Measurements from ENCODE around the gene TNFRSF14.

TNFRSF14 gene

DNA sequence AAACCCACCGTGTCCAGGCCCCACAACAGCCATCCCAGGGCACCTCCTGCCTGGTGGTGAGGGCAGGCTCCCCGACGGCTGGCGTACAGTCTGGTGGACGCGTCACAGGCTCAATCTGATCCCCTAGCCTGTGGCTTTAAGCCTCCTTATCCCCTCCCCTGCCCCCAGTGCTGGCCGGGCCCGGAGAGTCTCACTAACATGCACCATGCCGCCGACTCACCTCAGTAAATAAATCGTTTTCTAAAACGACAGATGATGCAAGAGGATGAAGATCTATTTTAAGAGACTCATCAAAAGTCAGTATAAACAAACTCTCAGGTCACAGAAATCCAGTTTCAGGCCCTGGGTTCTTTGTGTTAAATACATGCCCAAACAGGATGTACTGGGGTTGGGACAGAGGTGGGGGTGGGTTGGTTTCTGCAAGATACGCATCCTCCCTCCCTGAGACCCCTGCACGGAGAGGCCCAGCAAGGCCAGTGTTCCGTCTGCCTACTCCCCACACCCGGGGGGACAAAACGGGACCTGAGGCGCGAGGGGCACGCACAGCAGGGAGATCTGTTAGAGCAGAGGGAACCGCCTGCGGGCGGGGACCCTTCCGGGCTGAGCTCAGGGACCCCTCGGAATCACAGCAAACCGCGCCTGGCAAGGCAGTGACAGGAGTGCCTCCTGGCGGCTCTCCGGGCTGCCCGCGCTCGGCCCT, 32.8 kb upstream of the TNFRSF14 start:
- peak overlapping the region in 1 of 2 donors; percentile 42 for H3K9ac ChIP-seq (ENCODE audit: low read length in 2 of 2)
- no peak overlapping the region for H3K27ac ChIP-seq (ENCODE audit: low read length)
- H3K4me3 ChIP-seq (ENCODE audit: low read length in 2 of 2) = peak overlapping the region; percentile 4 to 8
- peaks cover 0 to 3% of the 10 kb centered on the region in 2 donors for H3K27me3 ChIP-seq (ENCODE audit: control insufficient read depth in 1 of 2, insufficient read depth in 2 of 2, low read length in 2 of 2)
- H3K4me1 ChIP-seq (ENCODE audit: control insufficient read depth, insufficient read depth, low read length) = peaks cover 44% of the 10 kb centered on the region
- peaks cover 28 to 31% of the 10 kb centered on the region in 2 donors for H3K36me3 ChIP-seq (ENCODE audit: control insufficient read depth in 2 of 2, insufficient read depth in 2 of 2, low read length in 2 of 2)
- H3K9me3 ChIP-seq (ENCODE audit: control insufficient read depth in 2 of 2, low read length in 2 of 2) = no peaks in the 10 kb centered on the region

GRCh38 chr1:2523891-2524609, 32.1 kb upstream of the TNFRSF14 start:
- Histone ChIP-seq H3K4me3 (ENCODE audit: low read length in 2 of 2) (peak overlapping the region; percentile 4 to 8), H3K36me3 (ENCODE audit: control insufficient read depth in 2 of 2, insufficient read depth in 2 of 2, low read length in 2 of 2) (peaks cover 21 to 24% of the 10 kb centered on the region in 2 donors), H3K9ac (ENCODE audit: low read length in 2 of 2) (peak overlapping the region in 1 of 2 donors; percentile 42), H3K27ac (ENCODE audit: low read length) (no peak overlapping the region), H3K27me3 (ENCODE audit: control insufficient read depth in 1 of 2, insufficient read depth in 2 of 2, low read length in 2 of 2) (peaks cover 6 to 10% of the 10 kb centered on the region in 2 donors), H3K4me1 (ENCODE audit: control insufficient read depth, insufficient read depth, low read length) (peaks cover 44% of the 10 kb centered on the region), H3K9me3 (ENCODE audit: control insufficient read depth in 2 of 2, low read length in 2 of 2) (no peaks in the 10 kb centered on the region)

DNA sequence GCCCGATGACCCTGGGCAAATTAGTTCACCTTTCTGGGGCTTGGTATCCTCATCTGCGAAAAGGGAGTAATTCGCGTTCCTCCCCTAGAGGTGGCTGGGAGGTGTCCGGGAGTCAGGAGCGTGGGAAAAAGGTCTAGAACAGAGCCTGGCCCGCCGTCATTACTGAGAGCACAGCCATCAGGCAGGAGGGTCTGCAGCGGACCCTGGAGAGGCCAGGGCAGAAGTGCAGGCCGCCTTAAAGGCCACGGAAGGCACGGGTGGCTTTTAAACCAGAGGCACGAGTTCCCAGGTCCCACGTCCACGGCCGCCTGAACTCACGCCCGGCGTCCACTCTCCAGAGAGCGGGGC, 30.6 kb upstream of the TNFRSF14 start:
- Histone ChIP-seq H3K9me3 (ENCODE audit: control insufficient read depth in 2 of 2, low read length in 2 of 2) (no peaks in the 10 kb centered on the region), H3K36me3 (ENCODE audit: control insufficient read depth in 2 of 2, insufficient read depth in 2 of 2, low read length in 2 of 2) (peaks cover 11 to 12% of the 10 kb centered on the region in 2 donors), H3K9ac (ENCODE audit: low read length in 2 of 2) (peak overlapping the region; percentile 81 to 82), H3K4me3 (ENCODE audit: low read length in 2 of 2) (peak overlapping the region; percentile 88 to 89), H3K27ac (ENCODE audit: low read length) (peak overlapping the region; percentile 31), H3K4me1 (ENCODE audit: control insufficient read depth, insufficient read depth, low read length) (peaks cover 53% of the 10 kb centered on the region), H3K27me3 (ENCODE audit: control insufficient read depth in 1 of 2, insufficient read depth in 2 of 2, low read length in 2 of 2) (peaks cover 8 to 21% of the 10 kb centered on the region in 2 donors)

GRCh38 chr1:2525920-2526823, 30.0 kb upstream of the TNFRSF14 start, which contains the start of gene PANK4:
PANK4 (minus strand) TSS chr1:2526596; CDS start chr1:2526587, 9 bp downstream.
- Histone ChIP-seq H3K36me3 (ENCODE audit: control insufficient read depth in 2 of 2, insufficient read depth in 2 of 2, low read length in 2 of 2) (peaks cover 6 to 7% of the 10 kb centered on the region in 2 donors), H3K9ac (ENCODE audit: low read length in 2 of 2) (peak within 1 kb of the TSS; percentile 81 to 82), H3K27ac (ENCODE audit: low read length) (peak within 1 kb of the TSS; percentile 31), H3K9me3 (ENCODE audit: control insufficient read depth in 2 of 2, low read length in 2 of 2) (no peaks in the 10 kb centered on the region), H3K4me3 (ENCODE audit: low read length in 2 of 2) (peak within 1 kb of the TSS; percentile 88 to 89), H3K4me1 (ENCODE audit: control insufficient read depth, insufficient read depth, low read length) (peaks cover 59% of the 10 kb centered on the region), H3K27me3 (ENCODE audit: control insufficient read depth in 1 of 2, insufficient read depth in 2 of 2, low read length in 2 of 2) (peaks cover 13 to 27% of the 10 kb centered on the region in 2 donors)

- Histone ChIP-seq H3K4me1 (ENCODE audit: control insufficient read depth, insufficient read depth, low read length) (peaks cover 64% of the 10 kb centered on the region), H3K9ac (ENCODE audit: low read length in 2 of 2) (peak overlapping the region in 1 of 2 donors; percentile 47), H3K36me3 (ENCODE audit: control insufficient read depth in 2 of 2, insufficient read depth in 2 of 2, low read length in 2 of 2) (peaks cover 2 to 5% of the 10 kb centered on the region in 2 donors)
Observed at GRCh38 chr1:2526824-2527555, 29.2 kb upstream of the TNFRSF14 start.

DNA sequence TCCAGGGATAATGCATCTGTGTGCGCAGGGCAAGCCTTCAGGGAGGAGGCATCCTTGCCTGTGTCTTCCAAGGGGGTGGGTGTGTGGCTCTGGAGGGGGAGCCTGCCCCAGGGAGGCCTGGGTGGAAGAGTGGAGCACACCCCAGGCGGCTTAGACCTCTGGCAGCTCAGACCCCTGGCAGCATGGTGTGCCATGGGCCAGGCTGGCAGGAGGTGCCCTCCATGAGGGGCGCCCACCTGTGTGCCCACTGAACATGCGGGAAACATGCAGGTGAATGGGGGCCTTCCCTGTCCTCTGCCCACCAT, 28.7 kb upstream of the TNFRSF14 start:
- peaks cover 64% of the 10 kb centered on the region for H3K4me1 ChIP-seq (ENCODE audit: control insufficient read depth, insufficient read depth, low read length)
- H3K36me3 ChIP-seq (ENCODE audit: control insufficient read depth in 2 of 2, insufficient read depth in 2 of 2, low read length in 2 of 2) = peaks cover 2 to 4% of the 10 kb centered on the region in 2 donors
- H3K4me3 ChIP-seq (ENCODE audit: low read length in 2 of 2) = no peak overlapping the region
- no peak overlapping the region for H3K27ac ChIP-seq (ENCODE audit: low read length)
- no peaks in the 10 kb centered on the region for H3K9me3 ChIP-seq (ENCODE audit: control insufficient read depth in 2 of 2, low read length in 2 of 2)
- H3K9ac ChIP-seq (ENCODE audit: low read length in 2 of 2) = no peak overlapping the region
- peaks cover 25 to 40% of the 10 kb centered on the region in 2 donors for H3K27me3 ChIP-seq (ENCODE audit: control insufficient read depth in 1 of 2, insufficient read depth in 2 of 2, low read length in 2 of 2)

More at GRCh38 chr1:2526824-2527555, 29.2 kb upstream of the TNFRSF14 start:
- Histone ChIP-seq H3K27me3 (ENCODE audit: control insufficient read depth in 1 of 2, insufficient read depth in 2 of 2, low read length in 2 of 2) (peaks cover 21 to 35% of the 10 kb centered on the region in 2 donors), H3K9me3 (ENCODE audit: control insufficient read depth in 2 of 2, low read length in 2 of 2) (no peaks in the 10 kb centered on the region), H3K4me3 (ENCODE audit: low read length in 2 of 2) (peak overlapping the region; percentile 53 to 88), H3K27ac (ENCODE audit: low read length) (no peak overlapping the region)

- Histone ChIP-seq H3K9ac (ENCODE audit: low read length in 2 of 2) (no peak overlapping the region), H3K27ac (ENCODE audit: low read length) (no peak overlapping the region), H3K4me1 (ENCODE audit: control insufficient read depth, insufficient read depth, low read length) (peaks cover 63% of the 10 kb centered on the region), H3K9me3 (ENCODE audit: control insufficient read depth in 2 of 2, low read length in 2 of 2) (no peaks in the 10 kb centered on the region), H3K27me3 (ENCODE audit: control insufficient read depth in 1 of 2, insufficient read depth in 2 of 2, low read length in 2 of 2) (peaks cover 27 to 45% of the 10 kb centered on the region in 2 donors), H3K36me3 (ENCODE audit: control insufficient read depth in 2 of 2, insufficient read depth in 2 of 2, low read length in 2 of 2) (no peaks in the 10 kb centered on the region), H3K4me3 (ENCODE audit: low read length in 2 of 2) (no peak overlapping the region)
Observed at GRCh38 chr1:2528016-2528415, 28.2 kb upstream of the TNFRSF14 start.

GRCh38 chr1:2528611-2528965, 27.6 kb upstream of the TNFRSF14 start:
- H3K27ac ChIP-seq (ENCODE audit: low read length) = no peak overlapping the region
- no peak overlapping the region for H3K9ac ChIP-seq (ENCODE audit: low read length in 2 of 2)
- no peaks in the 10 kb centered on the region for H3K9me3 ChIP-seq (ENCODE audit: control insufficient read depth in 2 of 2, low read length in 2 of 2)
- H3K4me3 ChIP-seq (ENCODE audit: low read length in 2 of 2) = no peak overlapping the region
- H3K27me3 ChIP-seq (ENCODE audit: control insufficient read depth in 1 of 2, insufficient read depth in 2 of 2, low read length in 2 of 2) = peaks cover 30 to 51% of the 10 kb centered on the region in 2 donors
- no peaks in the 10 kb centered on the region for H3K36me3 ChIP-seq (ENCODE audit: control insufficient read depth in 2 of 2, insufficient read depth in 2 of 2, low read length in 2 of 2)
- peaks cover 59% of the 10 kb centered on the region for H3K4me1 ChIP-seq (ENCODE audit: control insufficient read depth, insufficient read depth, low read length)

GRCh38 chr1:2528966-2529783, 27.0 kb upstream of the TNFRSF14 start:
- Histone ChIP-seq H3K9me3 (ENCODE audit: control insufficient read depth in 2 of 2, low read length in 2 of 2) (no peaks in the 10 kb centered on the region), H3K27me3 (ENCODE audit: control insufficient read depth in 1 of 2, insufficient read depth in 2 of 2, low read length in 2 of 2) (peaks cover 34 to 57% of the 10 kb centered on the region in 2 donors), H3K36me3 (ENCODE audit: control insufficient read depth in 2 of 2, insufficient read depth in 2 of 2, low read length in 2 of 2) (no peaks in the 10 kb centered on the region), H3K4me1 (ENCODE audit: control insufficient read depth, insufficient read depth, low read length) (peaks cover 53% of the 10 kb centered on the region), H3K4me3 (ENCODE audit: low read length in 2 of 2) (peak overlapping the region in 1 of 2 donors; percentile 63), H3K9ac (ENCODE audit: low read length in 2 of 2) (no peak overlapping the region), H3K27ac (ENCODE audit: low read length) (no peak overlapping the region)
